HG03457 (cell line): Measurements from ENCODE around the gene FADS3.
A peak's percentile ranks its signal among the peaks of the same experiment; 100 is the strongest.

ENCODE experiments used
- ATAC-seq: cut with Tn5 transposase; IDR thresholded peaks from one replicate; pipeline ENCODE4 v1.9.1; 2021; ENCODE audit warnings: moderate number of reproducible peaks; ENCODE audit not compliant: unreplicated experiment

The FADS3 gene

DNA sequence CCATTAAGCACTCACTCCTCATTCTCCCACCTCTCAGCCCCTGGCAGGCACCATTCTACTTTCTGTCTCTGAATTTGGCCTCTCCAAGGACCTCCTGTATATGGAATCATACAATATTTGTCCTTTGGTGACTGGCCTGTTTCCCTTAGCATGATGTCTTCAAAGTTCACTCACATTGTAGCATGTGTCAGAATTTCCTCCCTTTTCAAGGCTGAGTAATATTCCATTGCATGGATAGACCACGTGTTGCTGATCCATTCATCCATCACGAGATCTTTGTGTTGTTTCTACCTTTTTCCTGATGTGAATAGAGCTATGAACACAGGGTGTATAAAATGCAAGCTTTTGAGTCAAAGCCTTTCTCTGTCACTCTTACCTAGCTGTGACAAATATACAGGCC lies 51.6 kb downstream of the FADS3 start:
- no peak for ATAC-seq

DNA sequence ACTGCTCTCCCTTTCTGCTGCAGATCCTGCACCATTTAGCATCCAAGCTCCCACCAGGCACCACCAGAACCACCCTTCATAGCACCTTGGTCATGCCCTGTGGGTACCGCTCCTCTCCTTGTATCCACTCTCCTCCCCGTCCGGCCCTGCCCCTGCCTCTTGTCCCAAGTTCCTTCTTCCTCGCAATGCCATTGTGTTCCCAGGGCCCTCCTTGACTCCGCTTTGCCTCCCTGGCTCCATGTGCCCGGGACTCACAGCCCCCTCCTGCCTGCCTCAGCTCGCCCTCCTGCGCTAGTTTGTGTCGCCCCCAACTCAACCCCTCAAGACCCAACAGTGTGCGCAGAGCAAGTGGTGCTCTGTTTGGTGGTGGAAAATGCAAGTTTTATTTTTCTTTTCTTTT lies 52.4 kb downstream of the FADS3 start:
- no peak for ATAC-seq

DNA sequence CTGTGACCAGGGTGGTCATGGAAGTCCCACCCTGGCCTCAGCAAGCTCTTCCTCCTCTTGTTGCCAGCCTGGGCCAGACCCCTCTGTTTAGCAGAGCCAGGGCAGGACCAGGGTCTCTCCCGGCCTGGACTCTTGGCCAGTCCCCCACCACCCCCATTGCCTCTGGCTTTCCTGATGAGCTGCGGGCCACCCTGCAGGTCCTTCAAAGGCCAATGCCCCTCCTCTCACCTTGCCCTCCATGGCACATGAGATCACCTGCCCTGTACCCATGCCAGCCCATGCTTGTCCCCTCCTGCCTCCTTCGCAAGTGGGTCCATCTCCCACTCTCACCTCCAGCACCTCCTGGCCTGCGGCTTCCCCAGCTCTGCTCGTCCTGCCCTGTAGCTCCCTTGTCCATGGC lies 52.8 kb downstream of the FADS3 start:
- ATAC-seq: no peak

DNA sequence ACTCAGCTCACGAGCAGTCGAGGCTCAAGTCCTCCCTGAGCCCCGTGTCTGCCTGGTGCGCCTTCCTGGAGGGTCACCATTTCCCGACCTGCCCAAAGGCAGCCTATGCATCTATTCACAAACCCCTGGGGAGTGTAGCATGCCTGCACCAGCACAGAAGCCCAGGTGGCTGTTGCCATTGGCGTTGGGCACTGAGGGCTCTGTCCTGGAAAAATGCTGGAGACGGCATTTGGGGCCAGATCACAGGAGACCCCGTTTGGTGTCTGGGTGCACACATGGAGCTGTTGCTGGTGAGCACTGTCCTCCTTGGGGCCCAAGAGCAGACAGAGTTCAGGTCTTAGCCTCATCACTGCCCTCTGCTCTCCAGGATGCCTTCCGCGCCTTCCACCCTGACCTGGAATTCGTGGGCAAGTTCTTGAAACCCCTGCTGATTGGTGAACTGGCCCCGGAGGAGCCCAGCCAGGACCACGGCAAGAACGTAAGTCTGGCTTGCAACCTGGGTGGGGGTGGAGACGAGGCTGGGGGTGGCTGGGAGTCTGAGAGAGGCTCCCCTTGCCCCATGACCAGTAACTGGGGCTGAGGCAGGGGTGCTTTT lies 53.8 kb downstream of the FADS3 start:
- ATAC-seq: no peak

DNA sequence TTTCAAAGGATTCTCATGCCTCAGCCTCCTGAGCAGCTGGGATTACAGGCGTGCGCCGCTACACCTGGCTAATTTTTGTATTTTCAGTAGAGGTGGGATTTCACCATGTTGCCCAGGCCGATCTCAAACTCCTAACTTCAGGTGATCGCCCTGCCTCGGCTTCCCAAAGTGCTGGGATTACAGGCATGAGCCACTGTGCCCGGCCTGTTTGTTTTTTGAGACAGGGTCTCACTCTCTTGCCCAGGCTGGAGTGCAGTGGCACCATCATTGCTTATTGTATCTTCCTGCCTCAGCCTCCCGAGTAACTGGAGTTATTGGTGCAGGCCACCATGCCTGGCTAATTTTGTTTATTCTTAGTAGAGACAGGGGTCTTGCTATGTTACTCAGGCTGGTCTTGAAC lies 55.2 kb downstream of the FADS3 start:
- ATAC-seq: no peak

DNA sequence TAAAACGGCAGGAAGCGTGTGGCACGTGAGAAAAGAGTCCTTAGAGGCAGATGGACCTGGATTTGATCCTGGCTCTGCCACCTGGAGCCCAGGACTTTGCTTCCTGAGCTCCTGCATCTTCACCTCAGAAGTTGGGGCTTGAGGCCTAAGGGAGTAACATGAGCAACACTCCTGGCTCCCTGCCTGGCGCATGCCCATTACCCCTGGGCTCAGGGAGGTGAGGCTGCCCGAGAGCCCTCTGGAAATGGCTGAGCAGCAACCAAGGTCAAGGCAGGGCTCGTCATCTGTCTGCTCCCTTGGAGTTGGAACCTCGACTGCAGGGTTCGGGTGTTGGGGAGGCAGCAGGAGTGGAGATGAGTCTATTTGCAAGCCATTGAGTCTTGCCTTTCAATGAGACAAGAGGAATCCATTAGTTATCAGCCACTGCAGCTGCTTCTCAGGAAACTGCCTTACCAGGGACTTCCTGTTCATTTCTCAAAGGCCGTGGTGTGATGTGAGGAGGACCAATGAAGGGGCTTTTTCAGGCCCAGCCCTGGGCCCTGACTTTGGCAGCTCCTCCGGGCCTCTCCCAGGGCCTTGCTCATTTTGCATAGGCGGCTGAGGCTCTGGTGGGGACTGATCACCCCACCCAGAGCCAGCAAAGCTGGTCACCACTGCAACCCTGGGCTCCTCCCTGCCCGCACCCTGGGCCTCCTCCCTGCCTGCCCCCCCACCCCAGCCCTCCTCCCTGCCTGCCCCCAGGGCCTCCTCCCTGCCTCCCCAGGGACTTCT lies 56.9 kb downstream of the FADS3 start:
- peak; percentile 80 for ATAC-seq

DNA sequence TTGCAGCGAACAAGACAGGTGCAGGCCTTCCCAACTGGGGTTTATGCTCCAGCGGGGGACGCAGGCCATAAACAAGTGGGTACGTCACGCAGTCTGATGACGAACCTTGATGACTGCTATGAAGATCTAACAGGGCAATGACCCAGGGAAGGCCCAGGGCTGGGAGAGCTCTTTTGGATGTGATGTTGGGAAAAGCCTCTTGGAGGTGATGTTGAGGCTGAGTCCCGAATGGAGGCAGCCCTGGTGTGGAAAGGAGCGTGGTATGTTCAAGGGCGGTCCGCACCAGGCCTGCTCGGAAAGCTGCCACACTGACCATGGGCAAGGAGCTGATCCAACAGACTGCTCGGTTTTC lies 57.4 kb downstream of the FADS3 start:
- ATAC-seq: no peak

DNA sequence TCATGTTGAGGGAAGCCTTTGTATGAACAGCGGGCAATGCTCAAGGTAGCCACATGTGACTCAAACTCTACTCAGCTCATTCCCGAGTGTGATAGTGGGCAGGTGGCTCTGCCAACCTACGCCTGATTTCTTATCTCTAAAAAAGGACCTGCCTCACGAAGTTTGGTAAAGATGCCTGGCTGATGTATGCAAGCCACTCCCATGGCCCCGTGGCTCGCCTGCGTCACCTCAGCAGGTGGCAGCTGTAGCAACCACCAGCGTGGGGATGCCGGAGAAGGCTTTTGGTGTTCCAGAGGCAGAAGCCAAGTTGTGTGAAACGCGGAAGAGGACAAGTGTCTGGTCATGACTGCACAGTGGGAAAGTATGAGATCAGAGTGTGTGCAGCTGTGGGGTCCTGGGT lies 57.9 kb downstream of the FADS3 start:
- ATAC-seq: no peak

DNA sequence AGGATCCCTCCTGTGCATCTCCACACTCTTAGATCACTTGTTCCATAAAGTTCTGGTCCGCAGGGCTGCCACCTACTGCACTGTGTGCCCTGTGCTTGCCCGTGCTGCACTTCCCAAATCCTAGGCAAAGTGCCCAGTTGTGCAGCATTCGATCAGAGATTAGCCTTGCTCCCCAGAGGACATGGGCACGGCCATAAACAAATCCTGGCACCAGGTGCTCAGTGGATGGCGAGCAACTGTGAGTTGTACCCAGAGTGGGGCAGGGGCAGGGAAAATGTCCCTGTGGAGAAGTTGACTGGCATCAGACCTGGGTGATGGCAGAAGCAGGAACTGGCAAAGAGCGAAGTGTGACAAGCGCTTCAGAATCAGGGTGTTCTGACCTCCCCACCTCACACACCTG lies 58.6 kb downstream of the FADS3 start:
- no peak for ATAC-seq

DNA sequence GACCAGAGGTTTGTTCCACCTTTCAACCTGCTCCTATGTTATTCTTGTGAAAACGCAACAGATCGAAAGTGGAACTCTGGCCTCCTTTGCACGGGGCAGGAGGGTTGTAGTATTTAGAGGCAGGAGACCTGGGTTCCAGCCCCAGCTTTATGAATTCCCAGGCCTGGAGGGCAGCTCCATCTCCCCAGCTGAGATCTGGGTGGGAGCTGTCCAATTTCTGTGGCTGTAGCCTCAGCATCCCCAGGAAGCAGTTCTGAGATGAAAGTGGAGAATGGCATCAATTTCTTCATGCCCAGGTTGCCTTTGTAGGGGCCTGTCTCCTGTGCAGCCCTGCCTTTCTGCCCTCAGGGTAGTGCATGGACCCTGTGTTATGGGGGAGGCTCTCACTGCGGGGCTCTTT lies 59.1 kb downstream of the FADS3 start:
- ATAC-seq: no peak

DNA sequence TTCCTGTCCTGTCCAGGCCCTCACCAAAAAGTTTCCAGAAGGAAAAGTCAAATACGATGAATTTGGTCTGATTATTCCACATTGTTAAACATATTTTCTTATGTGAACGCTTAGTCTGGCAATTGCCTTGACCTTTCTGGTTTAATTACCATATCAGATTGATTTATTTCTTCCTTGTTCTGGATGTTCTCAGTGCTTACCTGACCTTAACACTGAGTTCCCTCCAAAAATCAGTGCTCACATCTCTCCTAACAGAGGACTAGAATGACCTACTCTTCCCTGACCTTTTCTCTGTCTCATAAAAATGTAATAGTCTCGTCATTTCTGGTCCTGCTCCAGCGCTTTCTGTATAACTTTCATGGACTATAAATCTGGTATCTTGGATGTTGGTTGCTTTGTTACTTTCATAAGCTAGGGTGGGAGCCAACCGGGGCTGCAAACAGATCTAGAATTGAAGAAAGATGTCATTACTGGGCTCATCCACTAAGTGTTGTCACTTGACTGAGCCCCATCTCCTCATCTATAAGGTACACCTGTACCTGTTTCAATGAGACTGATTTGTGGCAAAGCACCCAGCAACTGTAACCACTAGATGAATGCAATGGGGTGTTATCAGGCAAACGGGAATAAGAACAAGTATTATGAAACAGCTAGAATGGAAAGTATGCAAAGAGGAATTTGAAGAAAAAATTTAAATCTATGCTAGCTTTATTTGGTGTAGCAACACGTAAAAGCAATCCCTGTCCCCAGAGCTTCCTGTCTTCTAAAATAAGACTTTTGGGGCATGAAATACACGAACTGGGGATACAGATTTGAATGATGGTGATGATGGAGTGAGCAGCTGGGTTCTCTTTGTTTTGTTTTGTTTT lies 60.9 kb downstream of the FADS3 start:
- no peak for ATAC-seq

DNA sequence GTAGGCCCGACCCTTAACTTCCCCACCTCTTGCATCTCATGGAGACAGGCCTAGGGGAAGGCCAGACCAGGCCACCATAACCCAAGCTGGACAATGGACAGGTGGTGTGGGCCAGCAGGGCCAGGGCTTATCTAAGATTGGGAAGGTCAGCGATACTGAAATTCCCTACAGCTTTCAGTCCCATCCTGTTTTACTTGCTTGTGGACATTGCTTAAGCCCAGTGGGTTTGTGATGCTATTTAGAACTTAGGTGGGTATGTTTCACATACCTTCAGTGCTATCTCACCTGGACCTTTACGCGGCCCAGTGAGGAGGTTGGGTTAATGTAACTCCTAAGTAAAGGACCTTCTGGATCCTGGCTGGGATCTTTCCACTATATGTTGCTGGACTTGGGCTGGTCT lies 61.5 kb downstream of the FADS3 start:
- ATAC-seq: no peak

DNA sequence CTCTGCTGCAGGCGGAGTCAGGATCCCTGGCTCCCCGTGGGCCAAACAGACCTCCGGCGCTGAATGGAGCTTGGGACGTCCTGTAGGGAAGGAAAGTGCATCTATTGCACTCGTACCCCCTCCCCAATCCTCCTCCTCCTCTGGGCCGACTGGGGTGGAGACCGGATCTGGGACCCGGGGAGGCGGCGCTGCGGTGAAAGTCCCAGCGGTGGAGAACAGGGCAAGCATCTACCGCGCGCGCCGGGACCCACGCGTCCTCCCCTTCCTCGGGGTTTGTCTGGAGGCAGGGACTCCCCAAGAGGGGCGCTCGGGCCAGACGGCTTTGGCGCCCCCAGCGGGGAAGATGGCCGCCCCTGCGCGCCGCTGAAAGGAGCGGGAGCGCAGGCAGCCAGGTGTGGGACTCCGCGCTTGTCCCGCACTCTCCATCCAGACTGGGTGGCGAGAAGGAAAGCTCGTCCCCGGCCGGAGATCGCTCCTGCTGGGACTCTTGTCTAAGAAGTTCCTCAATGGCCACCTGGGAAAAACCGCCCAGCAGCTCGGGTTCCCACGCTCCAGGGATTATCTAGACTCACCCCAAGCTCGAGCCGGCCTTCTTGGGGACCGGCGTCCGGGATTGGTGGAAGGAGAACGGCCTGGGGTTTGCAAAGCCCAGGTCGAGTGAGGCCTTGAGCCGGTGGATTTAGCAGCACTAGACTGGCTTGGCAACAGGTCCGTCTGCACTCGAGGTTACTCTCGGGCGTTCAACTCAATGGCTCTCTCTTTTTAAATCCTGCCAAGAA lies 62.5 kb downstream of the FADS3 start:
- no peak for ATAC-seq

DNA sequence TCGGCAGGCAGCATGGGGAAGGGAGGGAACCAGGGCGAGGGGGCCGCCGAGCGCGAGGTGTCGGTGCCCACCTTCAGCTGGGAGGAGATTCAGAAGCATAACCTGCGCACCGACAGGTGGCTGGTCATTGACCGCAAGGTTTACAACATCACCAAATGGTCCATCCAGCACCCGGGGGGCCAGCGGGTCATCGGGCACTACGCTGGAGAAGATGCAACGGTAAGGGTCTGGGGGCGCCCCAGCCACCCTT lies 63.0 kb downstream of the FADS3 start:
- peak; percentile 3 for ATAC-seq

DNA sequence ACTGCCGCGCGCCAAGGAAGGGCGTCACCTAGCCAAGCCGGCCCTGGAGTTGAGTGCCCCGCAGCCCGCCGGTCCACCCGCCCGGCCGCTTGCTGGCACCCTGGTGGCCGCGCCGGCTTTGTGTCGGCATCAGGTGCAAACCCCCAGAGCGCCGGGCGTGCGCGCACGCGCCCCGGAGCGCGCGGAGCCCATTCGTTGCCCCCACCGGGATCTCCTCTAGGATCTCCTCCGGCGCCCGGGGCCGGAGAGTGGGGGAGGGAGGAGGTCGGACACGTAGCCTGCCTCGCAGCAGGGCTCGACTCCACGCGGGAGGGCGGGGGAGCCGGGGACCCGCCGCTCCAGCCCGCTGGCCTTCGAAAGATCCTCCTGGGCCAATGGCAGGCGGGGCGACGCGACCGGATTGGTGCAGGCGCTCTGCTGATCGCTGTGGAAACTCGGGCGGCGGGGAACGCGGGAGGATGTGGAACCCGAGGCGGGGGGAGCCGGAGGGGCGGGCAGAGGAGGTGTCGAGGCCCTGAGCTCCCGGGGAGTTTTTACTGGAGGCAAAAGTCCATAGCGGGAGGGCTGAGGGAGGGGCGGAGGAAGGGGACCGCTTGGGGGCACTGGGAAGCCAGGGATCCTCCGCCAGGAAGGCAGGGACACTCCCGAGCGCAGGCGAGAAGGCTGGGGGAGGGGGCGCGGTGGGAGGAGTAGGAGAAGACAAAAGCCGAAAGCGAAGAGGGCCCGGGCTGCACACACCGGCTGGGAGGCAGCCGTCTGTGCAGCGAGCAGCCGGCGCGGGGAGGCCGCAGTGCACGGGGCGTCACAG lies 63.6 kb downstream of the FADS3 start, which contains the start of gene FADS2:
TSS of gene FADS2 (plus strand) at position 730 of the 808 bp plus-strand sequence. CDS start 91 bp downstream, outside the sequence.
- ATAC-seq: peak; percentile 58

DNA sequence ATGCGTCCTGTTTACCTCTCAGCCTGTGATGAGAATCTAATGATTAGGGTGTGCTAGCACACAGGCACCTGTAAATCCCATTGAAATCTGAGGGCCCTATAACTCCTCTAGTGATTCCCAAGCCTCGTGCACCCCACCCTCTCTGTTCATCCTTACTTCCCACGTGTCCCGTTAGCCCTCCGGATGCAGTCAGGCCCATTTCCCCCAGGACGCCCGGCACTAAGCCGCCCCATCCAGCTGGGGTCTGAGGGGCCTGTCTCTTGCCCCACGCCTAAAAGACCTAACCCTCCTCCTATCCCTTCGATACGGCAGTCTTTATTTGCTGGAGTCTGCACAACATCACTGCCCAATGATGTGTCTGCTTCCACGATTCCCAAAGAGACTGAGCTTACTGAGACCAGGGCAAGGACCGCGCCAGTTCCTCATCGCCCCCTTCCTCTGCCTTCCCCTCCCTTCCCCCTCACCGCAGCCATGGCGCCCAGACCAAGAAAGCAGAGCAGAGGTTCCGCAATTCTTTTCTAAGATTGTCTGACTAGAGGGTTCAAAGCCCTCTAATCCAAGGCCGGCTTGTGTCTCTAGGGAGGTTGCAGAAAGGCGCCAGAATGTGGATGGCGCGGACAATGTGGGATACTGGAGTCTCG lies 64.3 kb downstream of the FADS3 start:
- ATAC-seq: peak; percentile 5
